ENCODE results near the gene LPP. TPM values are rescaled to one million over a fixed set of nuclear protein-coding genes. Genes with fewer than 3 reads are reported as not detected.

The LPP gene
- total and polyA plus RNA-seq, 2 of the 13 experiments (the other 11 are each of a cell fraction or from before 2014, with no cell fraction given) = 19.2 to 29.9 TPM

DNA sequence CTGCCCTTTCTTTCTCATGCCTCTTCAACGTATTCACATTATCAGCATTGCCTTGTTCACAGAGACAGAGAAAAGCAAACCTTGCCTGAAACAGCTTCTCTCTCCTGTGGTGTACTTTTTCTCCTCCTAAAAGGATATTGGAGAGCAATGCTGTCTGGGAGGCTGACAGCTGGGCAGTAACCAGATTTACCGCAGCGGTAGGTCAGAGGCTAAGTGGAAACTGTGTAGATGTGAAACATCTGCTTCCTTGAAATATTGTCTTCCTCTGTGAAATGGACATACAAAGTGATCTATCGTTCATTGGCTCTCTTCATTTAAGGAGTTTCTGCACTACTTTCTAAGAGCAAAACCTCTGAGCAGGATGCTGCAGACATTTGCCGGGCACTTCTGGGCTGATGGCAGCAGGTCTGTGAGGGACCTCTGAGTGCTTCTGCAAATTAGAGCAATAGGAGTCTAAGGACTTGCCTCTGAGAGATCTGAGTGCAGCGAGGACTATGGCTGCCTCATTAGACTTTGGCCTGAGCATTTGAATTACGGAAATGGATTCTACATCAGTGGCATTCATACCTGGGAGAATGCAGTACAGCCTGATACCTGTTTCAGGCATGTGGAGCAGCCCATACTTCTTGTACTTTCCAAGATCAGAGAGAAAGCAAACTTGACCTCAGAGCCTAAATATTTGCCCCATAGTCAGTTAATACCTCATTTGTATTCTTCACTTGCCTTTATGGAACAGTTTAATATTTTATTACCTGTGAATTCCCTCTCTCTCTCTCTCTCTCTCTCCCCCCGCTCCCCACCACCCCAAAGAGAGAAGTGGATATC is 757.3 kb downstream of the LPP start (continued):
- TF ChIP-seq, protein P1, sequence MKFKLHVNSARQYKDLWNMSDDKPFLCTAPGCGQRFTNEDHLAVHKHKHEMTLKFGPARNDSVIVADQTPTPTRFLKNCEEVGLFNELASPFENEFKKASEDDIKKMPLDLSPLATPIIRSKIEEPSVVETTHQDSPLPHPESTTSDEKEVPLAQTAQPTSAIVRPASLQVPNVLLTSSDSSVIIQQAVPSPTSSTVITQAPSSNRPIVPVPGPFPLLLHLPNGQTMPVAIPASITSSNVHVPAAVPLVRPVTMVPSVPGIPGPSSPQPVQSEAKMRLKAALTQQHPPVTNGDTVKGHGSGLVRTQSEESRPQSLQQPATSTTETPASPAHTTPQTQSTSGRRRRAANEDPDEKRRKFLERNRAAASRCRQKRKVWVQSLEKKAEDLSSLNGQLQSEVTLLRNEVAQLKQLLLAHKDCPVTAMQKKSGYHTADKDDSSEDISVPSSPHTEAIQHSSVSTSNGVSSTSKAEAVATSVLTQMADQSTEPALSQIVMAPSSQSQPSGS (CRISPR knock-in tag; IDR thresholded peaks at IDR 0.05) = no peak
- no peak for TF ChIP-seq ZFP90 (CRISPR knock-in tag; IDR thresholded peaks at IDR 0.05; ENCODE audit: borderline replicate concordance)

DNA sequence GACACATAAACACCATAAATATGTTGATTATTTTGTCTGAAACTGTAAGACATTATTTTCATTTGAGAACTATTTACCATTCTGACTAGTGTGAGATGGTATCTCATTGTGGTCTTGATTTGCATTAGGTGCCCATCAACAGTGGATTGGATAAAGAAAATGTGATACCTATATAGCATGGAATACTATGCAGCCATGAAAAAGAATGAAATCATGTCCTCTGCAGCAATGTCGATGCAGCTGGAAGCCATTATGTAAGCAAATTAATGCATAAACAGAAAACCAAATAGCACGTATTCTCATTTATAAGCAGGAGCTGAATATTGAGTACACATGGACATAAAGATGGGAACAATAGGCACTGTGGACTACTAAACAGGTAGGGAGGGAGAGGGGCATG is 759.1 kb downstream of the LPP start:
- no peaks in the 10 kb centered on the region for H3K79me2 ChIP-seq (ENCODE audit: insufficient read depth, low read length)
- BruUV-seq (replicated peaks) = no TSS peak
- no peaks in the 10 kb centered on the region for H3K9me3 ChIP-seq (ENCODE audit: low read length)
- peaks cover 19% of the 10 kb centered on the region for H3K4me1 ChIP-seq (ENCODE audit: insufficient read depth, low read length)
- no peak overlapping the region for H2AFZ ChIP-seq (ENCODE audit: low read length)
- H3K4me3 ChIP-seq (replicated peaks in 1 of 3; ENCODE audit: insufficient read depth in 1 of 3, low read depth in 2 of 3, low read length in 3 of 3) = no peak overlapping the region
- no peaks in the 10 kb centered on the region for H3K27me3 ChIP-seq (ENCODE audit: control insufficient read depth in 1 of 2, insufficient read depth in 2 of 2, low read length in 2 of 2)
- H3K36me3 ChIP-seq (replicated peaks in 1 of 2; ENCODE audit: control insufficient read depth in 1 of 2, insufficient read depth in 2 of 2, low read length in 2 of 2) = no peaks in the 10 kb centered on the region
- FAIRE-seq = no peak
- in situ Hi-C loops (cut with HindIII; ENCODE audit: extremely low pct_ligation_motif_present, low pct_unique_long_range_greater_than_20kb) (no loop called here), intact Hi-C loops (cut with micrococcal nuclease; ENCODE audit: unreplicated experiment) (no loop called here)
- no peaks in the 10 kb centered on the region for H4K20me1 ChIP-seq (ENCODE audit: insufficient read depth, low read length)
- CTCF ChIA-PET (ENCODE audit: low intra/inter-chr PET ratio, low total read pairs) = no interaction called here
- H3K27ac ChIP-seq (ENCODE audit: extremely low read length, insufficient read depth, low read length) = no peak overlapping the region
- WGBS (ENCODE audit: low lambda C conversion rate) = 83% methylated on average over 2 of the region's 2 CpGs
- no peak overlapping the region for H3K4me2 ChIP-seq (ENCODE audit: low read depth, low read length)
- POLR2A ChIA-PET = no interaction called here
- TF ChIP-seq ATM (IDR thresholded peaks at IDR 0.05; ENCODE audit: borderline replicate concordance) (no peak), MXD4 (CRISPR knock-in tag; IDR thresholded peaks at IDR 0.05) (no peak), MAFG (CRISPR knock-in tag; IDR thresholded peaks at IDR 0.05) (no peak), ZNF773 (CRISPR knock-in tag; IDR thresholded peaks at IDR 0.05; ENCODE audit: borderline replicate concordance) (no peak), ZNF224 (CRISPR knock-in tag; IDR thresholded peaks at IDR 0.05) (no peak), SETDB1 (CRISPR knock-in tag; IDR thresholded peaks at IDR 0.05; ENCODE audit: borderline replicate concordance) (no peak), SIN3B (IDR thresholded peaks at IDR 0.05; ENCODE audit: low read length) (no peak), ZNF629 (CRISPR knock-in tag; conservative IDR thresholded peaks at IDR 0.05) (no peak), TEAD2 (CRISPR knock-in tag; IDR thresholded peaks at IDR 0.05) (no peak), ZNF891 (CRISPR knock-in tag; IDR thresholded peaks at IDR 0.05) (no peak)
- TF ChIP-seq, protein P2, sequence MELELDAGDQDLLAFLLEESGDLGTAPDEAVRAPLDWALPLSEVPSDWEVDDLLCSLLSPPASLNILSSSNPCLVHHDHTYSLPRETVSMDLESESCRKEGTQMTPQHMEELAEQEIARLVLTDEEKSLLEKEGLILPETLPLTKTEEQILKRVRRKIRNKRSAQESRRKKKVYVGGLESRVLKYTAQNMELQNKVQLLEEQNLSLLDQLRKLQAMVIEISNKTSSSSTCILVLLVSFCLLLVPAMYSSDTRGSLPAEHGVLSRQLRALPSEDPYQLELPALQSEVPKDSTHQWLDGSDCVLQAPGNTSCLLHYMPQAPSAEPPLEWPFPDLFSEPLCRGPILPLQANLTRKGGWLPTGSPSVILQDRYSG (CRISPR knock-in tag; IDR thresholded peaks at IDR 0.05) = no peak
- TF ChIP-seq, protein P3, sequence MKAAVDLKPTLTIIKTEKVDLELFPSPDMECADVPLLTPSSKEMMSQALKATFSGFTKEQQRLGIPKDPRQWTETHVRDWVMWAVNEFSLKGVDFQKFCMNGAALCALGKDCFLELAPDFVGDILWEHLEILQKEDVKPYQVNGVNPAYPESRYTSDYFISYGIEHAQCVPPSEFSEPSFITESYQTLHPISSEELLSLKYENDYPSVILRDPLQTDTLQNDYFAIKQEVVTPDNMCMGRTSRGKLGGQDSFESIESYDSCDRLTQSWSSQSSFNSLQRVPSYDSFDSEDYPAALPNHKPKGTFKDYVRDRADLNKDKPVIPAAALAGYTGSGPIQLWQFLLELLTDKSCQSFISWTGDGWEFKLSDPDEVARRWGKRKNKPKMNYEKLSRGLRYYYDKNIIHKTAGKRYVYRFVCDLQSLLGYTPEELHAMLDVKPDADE (CRISPR knock-in tag; IDR thresholded peaks at IDR 0.05) = no peak
- no peak overlapping the region for H3K9ac ChIP-seq (ENCODE audit: insufficient read depth, low read depth, low read length)
- ATAC-seq = no peak
- no peak for DNase-seq (ENCODE audit: low spot score)
